HG03460 (cell line): ENCODE measurements around the gene CDH15.

Experiments
- ATAC-seq: cut with Tn5 transposase; IDR thresholded peaks from one replicate; pipeline ENCODE4 v1.9.1; 2021; ENCODE audit not compliant: unreplicated experiment

Gene CDH15, protein sequence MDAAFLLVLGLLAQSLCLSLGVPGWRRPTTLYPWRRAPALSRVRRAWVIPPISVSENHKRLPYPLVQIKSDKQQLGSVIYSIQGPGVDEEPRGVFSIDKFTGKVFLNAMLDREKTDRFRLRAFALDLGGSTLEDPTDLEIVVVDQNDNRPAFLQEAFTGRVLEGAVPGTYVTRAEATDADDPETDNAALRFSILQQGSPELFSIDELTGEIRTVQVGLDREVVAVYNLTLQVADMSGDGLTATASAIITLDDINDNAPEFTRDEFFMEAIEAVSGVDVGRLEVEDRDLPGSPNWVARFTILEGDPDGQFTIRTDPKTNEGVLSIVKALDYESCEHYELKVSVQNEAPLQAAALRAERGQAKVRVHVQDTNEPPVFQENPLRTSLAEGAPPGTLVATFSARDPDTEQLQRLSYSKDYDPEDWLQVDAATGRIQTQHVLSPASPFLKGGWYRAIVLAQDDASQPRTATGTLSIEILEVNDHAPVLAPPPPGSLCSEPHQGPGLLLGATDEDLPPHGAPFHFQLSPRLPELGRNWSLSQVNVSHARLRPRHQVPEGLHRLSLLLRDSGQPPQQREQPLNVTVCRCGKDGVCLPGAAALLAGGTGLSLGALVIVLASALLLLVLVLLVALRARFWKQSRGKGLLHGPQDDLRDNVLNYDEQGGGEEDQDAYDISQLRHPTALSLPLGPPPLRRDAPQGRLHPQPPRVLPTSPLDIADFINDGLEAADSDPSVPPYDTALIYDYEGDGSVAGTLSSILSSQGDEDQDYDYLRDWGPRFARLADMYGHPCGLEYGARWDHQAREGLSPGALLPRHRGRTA

DNA sequence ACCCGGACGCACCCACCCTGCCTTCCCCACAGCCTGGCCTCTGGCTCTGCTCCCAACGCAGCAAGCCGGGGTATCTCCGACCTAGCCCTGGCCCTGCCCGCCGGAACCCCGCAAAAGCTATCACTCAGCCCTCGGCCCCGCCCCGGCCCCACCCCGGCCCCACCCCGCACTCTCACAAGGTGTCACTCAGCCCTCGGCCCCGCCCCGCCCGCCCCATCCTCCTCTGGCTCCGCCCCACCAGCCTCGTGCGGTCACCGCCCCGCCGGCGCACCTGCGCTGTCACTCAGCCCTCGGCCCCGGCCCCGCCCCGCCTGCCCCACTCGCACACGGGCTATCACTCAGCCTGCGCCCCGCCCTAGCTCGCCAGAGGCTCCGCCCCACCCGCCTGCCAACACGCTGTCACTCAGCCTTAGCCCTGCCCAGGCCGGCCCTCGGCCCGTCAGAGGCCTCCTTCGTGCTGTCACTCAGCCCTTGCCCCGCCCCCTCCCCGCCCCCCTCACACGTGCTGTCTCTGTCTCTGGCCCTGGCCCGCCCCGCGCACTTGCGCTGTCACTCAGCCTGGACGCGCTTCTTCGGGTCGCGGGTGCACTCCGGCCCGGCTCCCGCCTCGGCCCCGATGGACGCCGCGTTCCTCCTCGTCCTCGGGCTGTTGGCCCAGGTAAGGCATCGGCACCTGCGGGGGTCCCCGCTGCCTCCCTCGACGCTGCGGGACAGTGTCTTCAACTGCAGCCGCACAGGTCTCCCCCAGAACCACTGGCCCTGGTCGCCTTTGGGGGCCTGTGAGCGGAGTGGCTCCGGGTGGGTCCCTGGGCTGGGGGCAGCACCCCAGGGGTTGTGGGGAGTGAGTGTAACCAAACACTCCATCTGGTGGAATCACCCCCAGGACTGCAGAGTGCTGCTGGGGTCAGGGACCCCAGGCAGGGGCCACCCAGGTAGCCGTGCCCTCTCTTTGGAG, at the start of gene CDH15:
Gene CDH15 (plus strand): TSS at position 533 of the 955 bp plus-strand sequence. CDS start 84 bp downstream, at position 617.
- peak; percentile 71 for ATAC-seq

DNA sequence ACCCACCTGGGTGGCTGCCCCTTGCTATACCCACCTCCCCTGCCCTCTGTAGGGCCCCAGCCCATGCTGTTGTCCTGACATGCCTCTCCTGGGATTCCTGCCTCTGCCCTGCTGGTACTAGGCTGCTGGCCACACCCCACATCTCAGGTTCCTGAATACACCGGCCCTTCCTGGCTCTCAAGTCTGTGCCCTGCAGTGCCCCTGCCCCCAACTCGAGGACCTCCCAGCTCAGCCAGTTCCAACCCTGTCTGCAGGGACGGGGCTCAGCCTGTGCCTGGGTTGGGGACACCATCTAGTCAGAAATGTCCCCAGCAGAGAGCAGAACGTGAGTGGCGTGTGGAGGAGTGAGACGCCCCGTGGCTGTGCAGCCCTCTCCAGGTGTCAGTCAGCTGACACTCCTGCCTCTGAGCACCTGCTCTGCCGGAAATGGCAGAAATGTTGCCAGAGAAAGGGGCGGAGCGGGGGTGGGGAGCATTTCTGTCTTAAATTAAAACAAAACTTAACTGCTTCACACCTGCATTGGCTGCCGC, 49.2 kb upstream of the CDH15 start:
- ATAC-seq, result no peak

DNA sequence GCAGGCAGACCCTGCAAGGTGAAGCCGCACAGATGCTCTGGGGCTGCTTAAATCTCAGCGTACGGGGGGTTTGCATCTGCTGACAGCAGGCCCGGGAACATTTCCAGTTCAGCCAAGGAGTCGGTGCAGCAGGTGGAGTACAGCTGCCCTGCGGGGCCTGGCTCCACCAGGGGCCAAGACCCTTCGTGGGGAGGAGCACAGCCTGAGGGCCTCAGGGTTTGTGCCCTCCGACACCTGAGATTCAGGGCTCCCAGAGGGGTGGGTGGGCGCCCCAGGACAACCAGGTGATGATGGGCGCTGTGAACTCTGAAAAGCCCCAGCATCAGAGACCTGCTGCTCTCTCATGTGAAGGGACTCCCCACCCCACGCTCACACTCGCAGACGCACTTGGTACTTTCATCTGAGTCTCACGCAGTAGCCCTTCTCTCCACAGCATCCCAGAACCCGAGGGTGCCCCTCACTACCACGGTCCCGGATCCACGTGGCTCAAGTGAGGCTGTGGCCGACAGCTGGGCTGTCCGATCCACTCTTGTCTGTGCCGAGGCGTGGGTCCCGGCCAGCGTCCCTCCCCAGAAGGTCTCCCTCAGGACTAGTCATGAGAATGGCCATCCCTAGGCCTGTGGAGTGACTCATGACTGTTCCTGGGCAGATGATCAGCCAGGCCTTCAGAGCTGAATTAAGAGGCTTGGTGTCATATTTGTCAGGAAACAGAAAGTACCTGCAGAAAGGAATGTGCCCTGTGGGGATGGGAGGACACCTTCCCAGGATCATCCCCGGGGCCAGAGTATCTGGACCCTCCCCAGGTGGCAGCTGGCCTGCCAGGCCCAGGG, 48.3 kb upstream of the CDH15 start:
- no peak for ATAC-seq

DNA sequence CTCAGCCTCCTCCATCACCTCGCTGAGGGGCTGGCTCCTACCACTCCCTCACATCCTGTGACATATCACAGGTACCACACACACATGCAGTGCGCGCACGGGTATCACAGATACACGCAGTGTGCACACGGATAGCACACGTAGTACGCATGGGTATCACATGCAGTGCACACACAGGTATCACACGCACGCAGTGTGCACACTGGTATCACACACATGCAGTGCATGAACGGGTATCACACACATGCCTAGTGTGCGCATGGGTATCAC, 47.8 kb upstream of the CDH15 start:
- ATAC-seq, result no peak

DNA sequence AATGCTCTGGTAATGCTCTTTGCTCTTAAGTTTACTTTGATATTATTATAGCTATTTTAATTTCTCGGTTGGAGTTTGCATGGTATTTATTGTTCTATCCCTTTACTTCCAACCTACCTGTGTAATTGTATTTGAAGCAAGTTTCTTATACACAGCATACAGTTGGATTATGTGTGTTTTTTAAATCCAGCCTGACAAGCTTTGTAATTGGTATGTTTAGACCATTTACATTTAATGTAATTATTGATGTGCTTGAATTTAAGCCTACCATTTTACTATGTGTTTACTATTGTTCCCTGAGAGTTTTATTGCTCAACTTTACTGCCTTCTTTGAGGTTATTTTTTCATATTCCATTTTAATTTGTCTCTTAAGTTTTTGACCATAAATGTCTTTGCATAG, 42.2 kb upstream of the CDH15 start:
- ATAC-seq, result no peak

DNA sequence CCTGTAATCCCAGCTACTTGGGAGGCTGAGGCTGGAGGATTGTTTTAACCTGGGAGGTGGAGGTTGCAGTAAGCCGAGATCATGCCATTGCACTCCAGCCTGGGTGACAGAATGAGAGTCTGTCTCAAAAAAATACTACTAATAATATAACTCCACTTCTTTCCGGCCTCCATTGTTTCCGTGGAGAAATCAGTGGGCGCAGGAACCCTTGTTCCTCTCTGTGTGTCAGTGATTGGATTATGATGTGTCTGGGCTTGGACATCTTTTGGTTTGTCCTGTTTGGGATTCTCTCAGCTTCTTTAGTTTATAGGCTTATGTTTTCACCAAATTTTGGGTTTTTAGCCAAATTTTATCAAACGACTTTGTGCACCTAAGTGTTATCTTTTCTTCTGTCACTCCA, 41.1 kb upstream of the CDH15 start:
- ATAC-seq, result no peak

DNA sequence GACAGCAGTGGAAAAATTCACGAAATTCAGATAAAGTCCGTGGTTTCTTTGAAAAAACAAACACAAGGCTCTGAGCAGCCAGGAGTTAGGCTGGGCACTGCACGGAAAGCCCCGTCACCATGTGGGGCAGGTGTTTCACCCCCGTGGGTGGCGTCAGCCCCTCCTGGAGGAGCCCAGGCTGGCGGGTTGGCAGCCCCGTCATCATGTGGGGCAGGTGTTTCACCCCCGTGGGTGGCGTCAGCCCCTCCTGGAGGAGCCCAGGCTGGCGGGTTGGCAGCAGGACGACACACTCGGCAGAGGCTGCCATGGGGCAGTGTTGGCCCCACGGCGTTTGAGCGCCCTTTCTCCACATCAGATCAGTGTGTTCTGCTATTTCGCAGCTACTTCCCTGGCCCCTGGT, 39.8 kb upstream of the CDH15 start:
- ATAC-seq, result no peak

DNA sequence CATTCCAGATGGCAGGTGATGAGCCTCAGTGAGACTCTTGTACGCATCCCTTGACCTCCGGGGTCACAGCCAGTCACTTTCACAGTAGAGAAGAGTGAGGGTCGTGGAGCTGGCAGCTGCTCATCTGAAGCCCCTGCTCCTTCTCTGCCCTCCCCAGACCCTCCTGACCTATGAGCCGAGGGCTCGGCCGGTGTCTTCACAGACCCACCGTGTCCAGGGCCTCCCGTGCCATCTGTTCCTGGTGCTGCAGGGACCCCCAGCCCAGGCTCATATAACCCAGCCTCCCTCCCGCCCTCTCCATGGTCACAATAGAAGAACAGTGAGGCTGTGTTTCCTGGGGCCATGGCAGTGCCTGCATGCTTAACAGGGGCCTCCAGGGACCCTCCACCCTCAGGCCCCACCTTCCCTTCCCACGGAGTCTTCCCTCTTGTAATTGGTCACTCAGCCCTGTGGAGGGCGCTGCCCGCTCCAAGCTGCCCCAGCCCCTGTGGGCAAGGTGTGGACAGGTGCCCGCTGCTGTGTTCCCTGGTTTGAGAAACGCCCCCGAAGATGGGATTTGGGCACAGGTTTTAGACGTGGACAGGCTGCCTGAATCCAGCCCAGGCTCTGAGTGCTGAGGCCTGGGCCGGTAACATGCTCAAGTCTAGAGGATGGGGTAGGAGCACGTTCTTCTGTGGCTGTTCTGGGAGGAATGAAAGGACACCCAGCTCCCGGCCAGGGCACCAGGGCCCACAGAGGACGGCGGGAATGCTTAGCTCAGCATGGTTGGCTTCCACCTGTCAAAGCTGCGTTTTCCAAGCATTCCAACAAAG, 39.1 kb upstream of the CDH15 start:
- no peak for ATAC-seq

DNA sequence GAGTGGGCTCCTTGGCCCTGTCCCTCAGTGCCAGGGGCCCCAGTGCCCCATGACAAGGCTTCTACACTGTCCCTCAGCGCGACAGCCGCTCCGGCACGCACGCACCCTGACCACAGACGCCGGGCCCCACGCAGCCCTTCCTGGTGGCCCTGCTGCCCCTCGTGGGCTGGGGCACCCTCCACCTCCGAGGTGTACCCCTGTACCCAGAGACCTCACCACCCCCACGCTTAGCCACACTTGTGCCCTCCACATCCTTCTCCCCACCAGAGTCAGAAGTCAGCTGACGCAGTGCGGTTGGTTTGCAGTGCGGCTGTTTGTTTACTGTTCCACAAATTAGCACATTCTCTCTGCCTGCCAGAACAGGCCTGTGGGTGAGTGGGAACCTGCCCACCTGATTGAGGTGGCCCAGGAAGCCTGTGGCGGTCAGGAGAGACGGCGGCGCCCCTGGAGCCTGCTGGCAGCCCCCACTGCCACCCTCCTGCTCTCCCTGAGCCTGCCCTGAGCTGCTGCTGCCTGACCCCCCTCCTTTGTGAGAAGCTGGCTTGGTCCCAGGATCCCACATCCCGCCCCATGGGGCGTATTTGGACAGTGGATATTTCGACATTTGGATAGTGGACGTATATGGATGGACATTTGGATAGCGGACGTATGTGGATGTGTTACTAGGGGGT, 38.0 kb upstream of the CDH15 start:
- no peak for ATAC-seq

DNA sequence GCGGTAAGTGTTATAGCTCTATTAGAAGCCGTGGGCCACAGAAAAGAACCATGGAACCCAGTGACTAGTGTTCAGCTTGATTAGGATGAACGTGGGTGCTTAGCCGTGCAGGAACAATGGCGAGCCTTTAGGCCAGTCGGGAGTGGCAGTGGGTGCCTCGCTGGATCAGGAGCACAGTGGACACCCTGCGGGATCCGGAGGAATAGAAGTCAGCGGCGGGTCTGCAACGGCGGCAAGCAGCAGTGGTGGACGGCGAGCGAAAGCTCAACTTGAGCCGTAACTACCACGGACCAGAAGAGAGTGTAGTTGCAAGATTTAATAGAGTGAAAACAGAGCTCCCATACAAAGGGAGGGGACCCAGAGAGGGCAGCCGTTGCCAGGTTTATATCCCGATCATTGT, 37.3 kb upstream of the CDH15 start:
- no peak for ATAC-seq

DNA sequence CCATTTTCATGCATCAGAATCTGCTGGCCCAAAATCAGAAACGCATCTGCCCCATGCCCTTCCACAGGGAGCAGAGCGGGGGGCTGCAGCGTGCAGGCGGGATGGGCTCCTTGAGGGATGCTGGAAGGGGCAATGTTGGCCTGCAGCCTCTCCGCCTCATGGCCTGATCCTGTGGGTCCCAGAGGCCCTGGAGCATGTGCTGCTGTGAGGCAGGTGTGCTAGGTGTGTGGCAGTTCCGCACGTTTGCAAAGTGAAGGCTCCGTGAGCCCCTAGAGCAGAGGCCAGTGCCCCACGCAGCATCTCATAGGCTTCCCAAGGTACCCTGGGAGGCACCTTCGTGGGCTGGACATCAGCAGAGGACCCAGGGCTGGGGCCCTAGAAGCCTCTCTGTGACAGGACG, 36.4 kb upstream of the CDH15 start:
- no peak for ATAC-seq

DNA sequence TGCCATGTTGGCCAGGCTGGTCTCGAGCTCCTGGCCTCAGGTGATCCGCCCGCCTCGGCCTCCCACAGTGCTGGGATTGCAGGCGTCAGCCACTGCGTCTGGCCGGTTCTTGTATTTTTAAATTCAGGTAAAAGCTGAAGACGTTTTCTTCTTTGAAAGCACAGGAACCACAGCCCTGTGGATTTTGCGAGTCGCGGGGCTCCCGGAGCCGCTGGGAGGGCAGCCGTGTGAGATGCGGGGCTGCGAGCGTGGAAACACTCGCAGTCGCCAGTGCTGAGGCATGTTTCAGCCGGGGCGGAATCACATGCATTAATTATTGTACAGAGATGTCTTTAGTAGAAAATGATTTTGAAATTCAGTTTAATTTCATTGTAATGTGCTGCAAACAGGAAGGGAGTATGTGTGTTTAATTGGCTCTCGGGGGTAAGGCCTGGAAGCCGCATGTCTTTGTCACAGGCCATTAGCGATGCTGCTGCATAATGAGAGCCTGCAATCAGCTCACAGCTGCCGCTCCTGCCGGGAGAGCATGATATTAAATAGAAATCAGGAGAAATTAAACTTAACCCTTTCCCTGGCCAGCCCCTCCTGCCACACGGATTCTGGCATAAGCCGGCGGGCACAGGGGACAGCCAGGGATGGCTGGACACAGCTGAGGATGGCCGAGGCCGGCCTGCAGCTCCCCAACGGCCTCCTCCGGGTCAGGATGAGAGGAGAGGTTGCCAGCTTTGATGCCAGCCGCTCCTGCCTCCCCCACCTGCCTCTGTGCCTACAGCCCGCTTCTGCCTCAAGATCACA, 35.4 kb upstream of the CDH15 start:
- no peak for ATAC-seq

DNA sequence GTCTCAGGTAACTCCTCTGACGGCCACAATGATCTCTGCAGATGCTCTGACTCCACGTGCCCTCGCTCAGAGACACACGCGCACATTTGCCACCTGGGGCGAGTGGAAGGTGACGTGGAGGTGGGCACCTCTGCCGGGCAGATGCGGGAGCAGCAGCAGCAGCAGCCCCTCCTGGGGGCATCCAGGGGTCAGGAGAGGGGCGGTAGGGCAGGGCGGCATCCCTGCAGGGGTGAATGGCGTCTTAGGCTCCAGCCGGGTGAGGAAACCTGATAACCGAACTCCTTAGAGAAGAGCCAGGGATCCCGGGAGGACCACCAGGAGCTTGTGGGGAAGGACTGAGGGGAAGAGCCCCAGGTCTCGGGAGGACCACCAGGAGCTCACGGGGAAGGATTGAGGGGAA, 34.6 kb upstream of the CDH15 start:
- ATAC-seq, result no peak

DNA sequence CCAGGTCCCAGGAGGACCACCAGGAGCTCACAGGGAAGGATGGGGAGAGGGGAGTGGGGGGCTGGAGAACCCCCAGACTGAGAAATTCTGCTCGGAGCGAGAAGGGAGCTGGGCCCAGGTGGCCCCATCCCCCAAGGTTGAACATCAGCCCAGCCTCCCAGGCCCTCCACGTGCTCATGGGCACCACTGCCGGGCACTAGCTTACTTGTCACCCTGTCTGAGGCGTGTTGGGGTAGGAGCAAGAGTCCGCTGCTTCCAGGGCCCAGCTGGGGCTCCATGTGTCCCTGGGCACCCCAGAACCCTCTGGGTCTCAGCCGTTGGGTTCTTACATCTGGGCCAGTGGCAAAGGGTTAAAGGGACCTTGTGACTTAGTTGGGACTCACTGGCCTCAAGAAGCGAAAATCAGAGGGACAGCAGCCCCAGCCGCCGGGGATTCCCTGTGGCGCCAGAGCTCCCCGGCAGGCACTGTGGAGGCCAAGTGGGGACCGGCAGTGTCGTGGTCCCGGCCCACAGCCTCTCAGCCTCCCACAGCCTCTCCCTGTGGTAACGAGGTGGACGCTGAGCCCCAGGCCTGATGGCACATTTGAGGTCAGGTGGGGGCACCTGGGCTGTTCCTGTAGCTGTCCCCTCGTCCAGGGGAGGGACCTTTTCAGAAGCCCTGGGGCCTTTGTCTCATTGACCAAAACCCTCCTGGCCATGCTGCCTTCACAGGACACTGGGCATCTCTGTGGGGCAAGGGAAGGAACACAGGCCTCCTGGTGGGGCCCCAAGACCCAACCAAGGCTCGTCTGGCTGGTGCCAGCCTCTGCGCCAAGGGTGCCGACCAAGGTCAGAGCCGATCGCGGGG, 33.7 kb upstream of the CDH15 start:
- ATAC-seq, result no peak

DNA sequence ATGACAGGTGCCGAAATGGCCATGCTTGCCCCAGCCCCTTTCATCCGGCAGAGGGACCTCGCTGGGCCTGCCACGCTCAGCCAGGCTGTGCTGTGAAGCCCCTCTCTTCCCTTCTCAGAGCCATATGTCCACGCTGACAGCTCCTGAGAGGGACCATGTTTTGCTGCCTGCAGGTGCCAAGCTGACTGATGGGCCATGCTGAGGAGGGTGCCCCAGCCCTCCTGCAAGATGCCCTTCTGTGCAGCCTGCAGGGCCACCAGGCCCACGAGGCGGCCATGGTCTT, 33.1 kb upstream of the CDH15 start:
- ATAC-seq, result no peak

DNA sequence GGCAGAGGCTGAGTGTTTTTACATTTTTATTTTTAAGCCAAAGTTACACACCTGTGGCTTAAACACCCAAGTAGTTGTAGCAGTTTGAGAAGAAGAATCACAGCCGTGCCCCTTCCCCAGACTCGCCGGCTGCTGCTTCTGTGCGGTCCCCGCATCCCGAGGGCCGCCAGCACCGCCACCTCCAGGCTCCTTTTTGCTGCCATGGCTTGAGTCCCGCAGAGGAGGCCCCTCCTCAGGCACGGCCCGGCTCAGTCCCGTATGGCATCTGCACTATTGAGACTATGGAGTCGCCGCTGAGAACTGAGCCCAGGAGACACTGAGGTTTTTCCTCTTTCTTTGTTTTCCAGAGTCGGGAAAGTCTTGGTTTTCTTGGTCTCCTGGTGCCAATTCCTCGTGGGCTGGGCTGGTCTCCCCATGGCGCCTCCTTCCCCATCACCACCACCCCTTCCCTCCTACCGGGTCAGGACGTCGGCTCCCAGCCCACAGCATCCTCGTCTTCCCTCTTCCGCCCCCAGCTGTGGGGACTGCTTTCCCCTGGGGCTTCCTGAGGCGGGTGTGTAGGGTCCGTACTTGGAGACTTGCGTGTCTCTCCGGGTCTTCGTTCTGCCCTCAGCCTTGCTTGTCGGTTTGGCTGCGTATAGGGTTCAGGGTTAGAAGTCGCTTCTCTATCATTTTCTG, 32.6 kb upstream of the CDH15 start:
- no peak for ATAC-seq

DNA sequence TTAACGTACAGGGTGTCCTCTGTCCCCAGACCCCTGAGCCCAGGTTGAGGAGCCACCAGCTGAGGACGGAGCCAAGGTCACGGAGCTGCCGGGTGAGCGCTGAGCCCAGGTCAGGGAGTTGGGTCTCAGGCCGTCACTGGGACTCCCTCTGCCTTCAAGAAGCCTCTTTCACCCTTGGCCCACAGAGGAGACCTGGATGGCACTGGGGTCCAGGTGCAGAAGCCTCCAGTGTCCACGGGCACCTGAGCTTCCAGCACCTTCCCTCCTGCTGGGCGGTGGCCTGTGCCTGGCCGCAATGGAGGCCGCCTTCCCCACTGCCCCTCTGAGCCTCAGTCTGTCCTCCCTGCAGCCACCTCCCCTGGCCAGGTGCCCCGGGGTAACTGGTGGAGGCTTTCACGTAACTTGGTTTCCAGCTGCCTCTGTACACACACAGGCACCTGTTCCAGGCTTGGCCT, 31.6 kb upstream of the CDH15 start:
- ATAC-seq, result no peak
